Hepatocyte (in vitro differentiated cells): Measurements from ENCODE around the gene DCAF12.

Source experiments
- EZH2 ChIP-seq: fragments of 200-600 bp; sonication (generic); IDR thresholded peaks from 2 replicates; pipeline ENCODE4 v1.6.1; 2016; ENCODE audit warnings: antibody characterized with exemption, mild to moderate bottlenecking, borderline replicate concordance
- TF ChIP-seq, protein P1 (sequence below): fragments of 200-600 bp; sonication (generic); IDR thresholded peaks from 2 replicates; pipeline ENCODE4 v1.5.1; 2016; ENCODE audit warnings: antibody characterized with exemption, mild to moderate bottlenecking; ENCODE audit not compliant: poor library complexity

DNA sequence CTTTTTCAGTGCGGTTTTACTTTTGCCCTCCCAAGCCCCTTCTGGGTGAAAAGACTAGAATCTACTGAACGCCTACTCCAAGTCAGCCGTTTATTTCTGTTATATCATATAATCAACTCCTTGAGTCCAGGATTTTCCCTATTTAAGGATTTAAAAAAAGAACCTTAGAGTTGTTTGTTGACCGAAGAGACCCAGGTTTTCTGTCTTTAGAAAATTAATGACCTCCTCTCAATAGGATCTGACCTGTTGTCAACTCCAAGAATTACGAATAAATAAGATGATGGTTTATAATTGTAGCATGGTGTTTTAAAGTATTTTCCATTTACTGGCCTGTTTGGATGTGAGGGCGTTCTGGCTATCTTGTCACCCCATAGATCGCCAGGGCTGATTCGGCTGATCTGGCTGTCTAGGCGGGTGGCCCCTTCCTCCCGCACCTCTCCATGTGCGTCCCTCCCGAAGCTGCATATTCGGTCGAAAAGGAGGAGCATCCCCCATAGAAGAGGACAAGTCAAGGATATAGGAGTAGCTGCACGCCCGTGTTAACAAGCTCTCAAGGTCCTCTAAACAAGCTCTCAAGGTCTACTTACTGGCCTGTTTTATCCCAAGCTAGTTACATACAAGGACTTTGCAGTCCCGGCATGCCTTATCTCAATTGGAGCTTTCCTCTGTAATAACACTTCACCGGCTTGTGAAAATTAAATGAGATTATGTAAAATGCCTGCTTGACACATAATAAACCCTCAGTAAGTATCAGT is 76.7 kb downstream of the DCAF12 start:
- no peak for TF ChIP-seq EZH2
- TF ChIP-seq, protein P1, sequence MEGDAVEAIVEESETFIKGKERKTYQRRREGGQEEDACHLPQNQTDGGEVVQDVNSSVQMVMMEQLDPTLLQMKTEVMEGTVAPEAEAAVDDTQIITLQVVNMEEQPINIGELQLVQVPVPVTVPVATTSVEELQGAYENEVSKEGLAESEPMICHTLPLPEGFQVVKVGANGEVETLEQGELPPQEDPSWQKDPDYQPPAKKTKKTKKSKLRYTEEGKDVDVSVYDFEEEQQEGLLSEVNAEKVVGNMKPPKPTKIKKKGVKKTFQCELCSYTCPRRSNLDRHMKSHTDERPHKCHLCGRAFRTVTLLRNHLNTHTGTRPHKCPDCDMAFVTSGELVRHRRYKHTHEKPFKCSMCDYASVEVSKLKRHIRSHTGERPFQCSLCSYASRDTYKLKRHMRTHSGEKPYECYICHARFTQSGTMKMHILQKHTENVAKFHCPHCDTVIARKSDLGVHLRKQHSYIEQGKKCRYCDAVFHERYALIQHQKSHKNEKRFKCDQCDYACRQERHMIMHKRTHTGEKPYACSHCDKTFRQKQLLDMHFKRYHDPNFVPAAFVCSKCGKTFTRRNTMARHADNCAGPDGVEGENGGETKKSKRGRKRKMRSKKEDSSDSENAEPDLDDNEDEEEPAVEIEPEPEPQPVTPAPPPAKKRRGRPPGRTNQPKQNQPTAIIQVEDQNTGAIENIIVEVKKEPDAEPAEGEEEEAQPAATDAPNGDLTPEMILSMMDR, result no peak
